HepG2 (cell line): ENCODE results near the gene CCDC97. TPM values are rescaled to one million over a fixed set of nuclear protein-coding genes. Genes with fewer than 3 reads are reported as not detected.
A peak's percentile ranks its signal among the peaks of the same experiment; 100 is the strongest.

Experiments
- BRF2 ChIP-seq: sonication (generic); formaldehyde crosslinking; IDR thresholded peaks from 2 replicates; pipeline ENCODE4 v1.8.1; 2022; ENCODE audit warnings: mild to moderate bottlenecking, missing genetic modification reagents
- HES4 ChIP-seq: sonication (generic); formaldehyde crosslinking; IDR thresholded peaks from 2 replicates; pipeline ENCODE4 v1.9.0; 2021; ENCODE audit warnings: mild to moderate bottlenecking, missing genetic modification reagents, borderline replicate concordance
- KDM5B ChIP-seq: sonication (generic); formaldehyde crosslinking; IDR thresholded peaks from 2 replicates; pipeline ENCODE4 v1.4.0; 2020; ENCODE audit warnings: missing genetic modification reagents, mild to moderate bottlenecking, borderline replicate concordance
- KDM6A ChIP-seq: IDR thresholded peaks from 2 replicates; pipeline ENCODE4 v1.6.1; 2016; ENCODE audit warnings: low read depth
- SMARCE1 ChIP-seq: fragments of 450-650 bp; IDR thresholded peaks from 2 replicates; pipeline ENCODE4 v1.6.1; 2017; ENCODE audit warnings: borderline replicate concordance
- ZNF12 ChIP-seq: sonication (generic); formaldehyde crosslinking; IDR thresholded peaks from 2 replicates; pipeline ENCODE4 v1.5.0; 2020; ENCODE audit warnings: missing genetic modification reagents
- ZNF329 ChIP-seq: sonication (generic); formaldehyde crosslinking; IDR thresholded peaks from 2 replicates; pipeline ENCODE4 v1.9.0; 2021; ENCODE audit warnings: low read depth, mild to moderate bottlenecking, missing genetic modification reagents
- ZNF709 ChIP-seq: sonication (generic); formaldehyde crosslinking; IDR thresholded peaks from 2 replicates; pipeline ENCODE4 v1.5.0; 2020; ENCODE audit warnings: mild to moderate bottlenecking, missing genetic modification reagents
- ZSCAN21 ChIP-seq: sonication (generic); formaldehyde crosslinking; IDR thresholded peaks from 2 replicates; pipeline ENCODE4 v1.8.0; 2022; ENCODE audit warnings: mild to moderate bottlenecking, missing genetic modification reagents, moderate library complexity, borderline replicate concordance
- polyA plus RNA-seq, 8 experiments: library from polyadenylated mRNA; depleted of rRNA in 3 of 8; stranded (reverse) in 7 of 8; unstranded in 1 of 8; fragments of >200 nt; fragmentation: Illumina TruSeq in 4 of 8; extraction: Trizol in 4 of 8; gene quantifications; 2 replicates each; pipeline versions ENCODE4 v1.2.1 to v1.2.3, GENCODE V29; 2011 to 2016; ENCODE audit warnings: low read depth in 4 of 8, missing spikeins in 1 of 8, mixed read lengths in 1 of 8; ENCODE audit not compliant: insufficient read depth in 1 of 8
- total RNA-seq, 5 experiments: library from RNA; depleted of rRNA; stranded (reverse); fragments of >200 nt; fragmentation: Illumina TruSeq; extraction: Trizol; gene quantifications; 2 replicates each; pipeline ENCODE4 v1.2.3, GENCODE V29; 2016; ENCODE audit warnings: low read depth in 1 of 5
- TF ChIP-seq, protein P1 (sequence below): sonication (generic); formaldehyde crosslinking; conservative IDR thresholded peaks from 2 replicates; pipeline ENCODE4 v1.8.1; 2023; ENCODE audit warnings: missing genetic modification reagents
- TF ChIP-seq, protein P2 (sequence below): sonication (generic); formaldehyde crosslinking; IDR thresholded peaks from 2 replicates; pipeline ENCODE4 v1.5.0; 2020; ENCODE audit warnings: missing genetic modification reagents, mild to moderate bottlenecking, borderline replicate concordance
- TF ChIP-seq, protein P3 (sequence below): sonication (generic); formaldehyde crosslinking; IDR thresholded peaks from 2 replicates; pipeline ENCODE4 v1.4.0; 2020; ENCODE audit warnings: missing genetic modification reagents
- TF ChIP-seq, protein P4 (sequence below): sonication (generic); formaldehyde crosslinking; IDR thresholded peaks from 2 replicates; pipeline ENCODE4 v1.9.0; 2022; ENCODE audit warnings: low read depth, missing genetic modification reagents
- TF ChIP-seq, protein P5 (sequence below): sonication (generic); formaldehyde crosslinking; IDR thresholded peaks from 2 replicates; pipeline ENCODE4 v1.4.0; 2020; ENCODE audit warnings: missing genetic modification reagents, mild to moderate bottlenecking, borderline replicate concordance

Gene CCDC97
- total and polyA plus RNA-seq, 2 of the 13 experiments (the other 11 are each of a cell fraction or from before 2014, with no cell fraction given) = 6.2 to 7.3 TPM

DNA sequence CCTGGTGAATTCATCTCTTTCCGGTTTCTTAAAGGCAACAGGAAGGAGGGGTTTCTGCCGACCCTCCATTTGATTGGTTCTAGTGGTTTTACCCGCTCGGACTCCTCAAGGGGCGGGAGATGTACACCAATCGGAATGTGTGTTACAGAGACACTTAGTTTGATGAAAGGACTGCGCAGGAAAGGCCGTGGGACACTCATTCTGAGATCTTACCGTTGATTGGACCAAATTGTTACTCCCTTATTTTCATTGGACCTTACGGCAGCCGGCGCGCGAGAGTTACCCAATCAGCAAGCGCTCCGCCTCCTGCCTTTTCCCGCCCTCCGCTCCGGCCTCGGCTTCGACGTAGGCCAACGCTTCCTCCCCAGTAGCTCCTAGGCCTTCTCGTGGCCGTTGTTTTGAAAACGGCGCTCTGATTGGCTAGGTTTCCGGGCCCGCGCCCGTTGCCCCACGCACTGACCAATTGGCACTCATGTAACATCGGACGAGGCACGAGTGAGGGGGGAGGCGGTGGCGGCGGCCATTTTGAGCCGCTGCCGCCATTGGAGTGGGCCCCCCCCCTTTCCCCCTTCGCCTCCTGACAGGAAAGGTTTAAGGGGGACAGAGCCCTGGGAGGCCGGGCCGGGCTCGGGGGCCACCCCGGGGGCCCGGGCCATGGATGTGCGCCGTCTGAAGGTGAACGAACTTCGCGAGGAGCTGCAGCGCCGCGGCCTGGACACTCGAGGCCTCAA, 46.0 kb upstream of the CCDC97 start, which contains the start of gene HNRNPUL1 (continued):
- TF ChIP-seq, protein P1, sequence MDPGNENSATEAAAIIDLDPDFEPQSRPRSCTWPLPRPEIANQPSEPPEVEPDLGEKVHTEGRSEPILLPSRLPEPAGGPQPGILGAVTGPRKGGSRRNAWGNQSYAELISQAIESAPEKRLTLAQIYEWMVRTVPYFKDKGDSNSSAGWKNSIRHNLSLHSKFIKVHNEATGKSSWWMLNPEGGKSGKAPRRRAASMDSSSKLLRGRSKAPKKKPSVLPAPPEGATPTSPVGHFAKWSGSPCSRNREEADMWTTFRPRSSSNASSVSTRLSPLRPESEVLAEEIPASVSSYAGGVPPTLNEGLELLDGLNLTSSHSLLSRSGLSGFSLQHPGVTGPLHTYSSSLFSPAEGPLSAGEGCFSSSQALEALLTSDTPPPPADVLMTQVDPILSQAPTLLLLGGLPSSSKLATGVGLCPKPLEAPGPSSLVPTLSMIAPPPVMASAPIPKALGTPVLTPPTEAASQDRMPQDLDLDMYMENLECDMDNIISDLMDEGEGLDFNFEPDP (CRISPR knock-in tag) = no peak
- TF ChIP-seq ZNF709 (CRISPR knock-in tag) = no peak; the same call in 1 of the 2 replicates
- peak; percentile 88 for TF ChIP-seq KDM5B (CRISPR knock-in tag)
- TF ChIP-seq ZNF12 = no peak
- no peak for TF ChIP-seq ZNF329 (CRISPR knock-in tag)
- no peak for TF ChIP-seq HES4 (CRISPR knock-in tag)
- no peak for TF ChIP-seq KDM6A (CRISPR knock-in tag)
- TF ChIP-seq, protein P2, sequence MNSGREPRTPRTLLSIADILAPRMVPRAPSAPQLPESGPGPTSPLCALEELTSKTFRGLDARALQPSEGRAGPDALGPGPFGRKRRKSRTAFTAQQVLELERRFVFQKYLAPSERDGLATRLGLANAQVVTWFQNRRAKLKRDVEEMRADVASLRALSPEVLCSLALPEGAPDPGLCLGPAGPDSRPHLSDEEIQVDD (CRISPR knock-in tag) = no peak; the same call in 1 of the 2 replicates
- no peak for TF ChIP-seq SMARCE1
- TF ChIP-seq, protein P3, sequence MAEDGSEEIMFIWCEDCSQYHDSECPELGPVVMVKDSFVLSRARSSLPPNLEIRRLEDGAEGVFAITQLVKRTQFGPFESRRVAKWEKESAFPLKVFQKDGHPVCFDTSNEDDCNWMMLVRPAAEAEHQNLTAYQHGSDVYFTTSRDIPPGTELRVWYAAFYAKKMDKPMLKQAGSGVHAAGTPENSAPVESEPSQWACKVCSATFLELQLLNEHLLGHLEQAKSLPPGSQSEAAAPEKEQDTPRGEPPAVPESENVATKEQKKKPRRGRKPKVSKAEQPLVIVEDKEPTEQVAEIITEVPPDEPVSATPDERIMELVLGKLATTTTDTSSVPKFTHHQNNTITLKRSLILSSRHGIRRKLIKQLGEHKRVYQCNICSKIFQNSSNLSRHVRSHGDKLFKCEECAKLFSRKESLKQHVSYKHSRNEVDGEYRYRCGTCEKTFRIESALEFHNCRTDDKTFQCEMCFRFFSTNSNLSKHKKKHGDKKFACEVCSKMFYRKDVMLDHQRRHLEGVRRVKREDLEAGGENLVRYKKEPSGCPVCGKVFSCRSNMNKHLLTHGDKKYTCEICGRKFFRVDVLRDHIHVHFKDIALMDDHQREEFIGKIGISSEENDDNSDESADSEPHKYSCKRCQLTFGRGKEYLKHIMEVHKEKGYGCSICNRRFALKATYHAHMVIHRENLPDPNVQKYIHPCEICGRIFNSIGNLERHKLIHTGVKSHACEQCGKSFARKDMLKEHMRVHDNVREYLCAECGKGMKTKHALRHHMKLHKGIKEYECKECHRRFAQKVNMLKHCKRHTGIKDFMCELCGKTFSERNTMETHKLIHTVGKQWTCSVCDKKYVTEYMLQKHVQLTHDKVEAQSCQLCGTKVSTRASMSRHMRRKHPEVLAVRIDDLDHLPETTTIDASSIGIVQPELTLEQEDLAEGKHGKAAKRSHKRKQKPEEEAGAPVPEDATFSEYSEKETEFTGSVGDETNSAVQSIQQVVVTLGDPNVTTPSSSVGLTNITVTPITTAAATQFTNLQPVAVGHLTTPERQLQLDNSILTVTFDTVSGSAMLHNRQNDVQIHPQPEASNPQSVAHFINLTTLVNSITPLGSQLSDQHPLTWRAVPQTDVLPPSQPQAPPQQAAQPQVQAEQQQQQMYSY = no peak
- TF ChIP-seq BRF2 (CRISPR knock-in tag) = 0 out of 2 replicates have a peak, but pooled peaks have one; percentile 28
- TF ChIP-seq, protein P4, sequence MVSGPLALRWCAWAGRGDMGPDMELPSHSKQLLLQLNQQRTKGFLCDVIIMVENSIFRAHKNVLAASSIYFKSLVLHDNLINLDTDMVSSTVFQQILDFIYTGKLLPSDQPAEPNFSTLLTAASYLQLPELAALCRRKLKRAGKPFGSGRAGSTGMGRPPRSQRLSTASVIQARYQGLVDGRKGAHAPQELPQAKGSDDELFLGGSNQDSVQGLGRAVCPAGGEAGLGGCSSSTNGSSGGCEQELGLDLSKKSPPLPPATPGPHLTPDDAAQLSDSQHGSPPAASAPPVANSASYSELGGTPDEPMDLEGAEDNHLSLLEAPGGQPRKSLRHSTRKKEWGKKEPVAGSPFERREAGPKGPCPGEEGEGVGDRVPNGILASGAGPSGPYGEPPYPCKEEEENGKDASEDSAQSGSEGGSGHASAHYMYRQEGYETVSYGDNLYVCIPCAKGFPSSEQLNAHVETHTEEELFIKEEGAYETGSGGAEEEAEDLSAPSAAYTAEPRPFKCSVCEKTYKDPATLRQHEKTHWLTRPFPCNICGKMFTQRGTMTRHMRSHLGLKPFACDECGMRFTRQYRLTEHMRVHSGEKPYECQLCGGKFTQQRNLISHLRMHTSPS = no peak
- TF ChIP-seq ZSCAN21 (CRISPR knock-in tag) = no peak
- TF ChIP-seq, protein P5, sequence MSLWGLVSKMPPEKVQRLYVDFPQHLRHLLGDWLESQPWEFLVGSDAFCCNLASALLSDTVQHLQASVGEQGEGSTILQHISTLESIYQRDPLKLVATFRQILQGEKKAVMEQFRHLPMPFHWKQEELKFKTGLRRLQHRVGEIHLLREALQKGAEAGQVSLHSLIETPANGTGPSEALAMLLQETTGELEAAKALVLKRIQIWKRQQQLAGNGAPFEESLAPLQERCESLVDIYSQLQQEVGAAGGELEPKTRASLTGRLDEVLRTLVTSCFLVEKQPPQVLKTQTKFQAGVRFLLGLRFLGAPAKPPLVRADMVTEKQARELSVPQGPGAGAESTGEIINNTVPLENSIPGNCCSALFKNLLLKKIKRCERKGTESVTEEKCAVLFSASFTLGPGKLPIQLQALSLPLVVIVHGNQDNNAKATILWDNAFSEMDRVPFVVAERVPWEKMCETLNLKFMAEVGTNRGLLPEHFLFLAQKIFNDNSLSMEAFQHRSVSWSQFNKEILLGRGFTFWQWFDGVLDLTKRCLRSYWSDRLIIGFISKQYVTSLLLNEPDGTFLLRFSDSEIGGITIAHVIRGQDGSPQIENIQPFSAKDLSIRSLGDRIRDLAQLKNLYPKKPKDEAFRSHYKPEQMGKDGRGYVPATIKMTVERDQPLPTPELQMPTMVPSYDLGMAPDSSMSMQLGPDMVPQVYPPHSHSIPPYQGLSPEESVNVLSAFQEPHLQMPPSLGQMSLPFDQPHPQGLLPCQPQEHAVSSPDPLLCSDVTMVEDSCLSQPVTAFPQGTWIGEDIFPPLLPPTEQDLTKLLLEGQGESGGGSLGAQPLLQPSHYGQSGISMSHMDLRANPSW (CRISPR knock-in tag) = no peak
